ENCODE data around the gene MAPK8IP1. TPM values are rescaled to one million over a fixed set of nuclear protein-coding genes. Genes with fewer than 3 reads are reported as not detected.
"Not testable (repeated sequence)": the region's sequence is repeated elsewhere in the genome, so short reads cannot be mapped to it uniquely, and the experiment has no call there.

Gene MAPK8IP1
- total RNA-seq (ENCODE audit: low replicate concordance) = 3.7 and 11.0 TPM in 2 replicates

DNA sequence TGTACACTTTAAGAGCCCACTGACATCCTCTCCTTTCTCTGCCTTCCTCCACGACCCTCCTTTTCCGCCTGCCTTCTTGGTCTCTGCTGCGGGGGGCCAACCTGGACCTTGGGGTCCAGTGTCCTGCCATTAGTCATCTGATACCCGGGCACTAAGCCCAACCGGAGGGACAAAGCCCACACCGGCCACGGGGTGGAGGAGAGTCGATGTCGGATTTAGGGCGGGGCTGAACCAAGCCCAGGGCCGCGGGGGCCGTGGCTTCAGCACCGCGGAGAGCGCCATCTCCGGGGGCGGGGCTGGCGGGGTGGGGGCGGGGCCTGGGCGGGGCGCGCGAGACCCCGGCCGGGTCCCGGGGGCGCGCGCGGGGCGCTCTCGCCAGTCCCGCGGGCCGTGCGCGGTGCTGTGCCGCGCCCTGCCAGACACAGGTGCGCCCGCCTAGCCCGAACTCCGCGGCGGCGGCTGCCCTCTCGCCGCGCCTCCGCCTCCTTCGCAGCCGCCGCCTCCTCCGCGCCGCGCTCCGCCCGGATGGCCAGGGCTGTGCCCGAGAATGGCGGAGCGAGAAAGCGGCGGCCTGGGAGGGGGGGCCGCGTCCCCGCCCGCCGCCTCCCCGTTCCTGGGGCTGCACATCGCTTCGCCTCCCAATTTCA is at the start of gene MAPK8IP1:
MAPK8IP1 (plus strand) TSS at position 378 of the 647 bp plus-strand sequence; CDS start at position 548, 170 bp downstream.
- peaks cover 4% of the 10 kb centered on the region for H3K36me3 Mint-ChIP-seq
- peak; percentile 94 for DNase-seq (ENCODE audit: low spot score)
- H3K27ac ChIP-seq = no peak within 1 kb of the TSS

GRCh38 chr11:45839204-45839603 is 46.2 kb upstream of the MAPK8IP1 start:
- H3K79me2 ChIP-seq (ENCODE audit: low read depth) = no peaks in the 10 kb centered on the region
- no peaks in the 10 kb centered on the region for H3K36me3 ChIP-seq
- no peak overlapping the region for H3K27ac ChIP-seq
- no peak overlapping the region for H3K9ac ChIP-seq
- H3K4me2 ChIP-seq = no peak overlapping the region
- H3K9me3 Mint-ChIP-seq = peaks cover 4% of the 10 kb centered on the region
- no peaks in the 10 kb centered on the region for H3K4me1 ChIP-seq
- H3F3A ChIP-seq (ENCODE audit: low read depth) = no peaks in the 10 kb centered on the region
- no peak overlapping the region for H3K4me3 ChIP-seq
- no peak overlapping the region for H3K27ac Mint-ChIP-seq
- no peak for DNase-seq (ENCODE audit: low spot score)
- no peaks in the 10 kb centered on the region for H3K36me3 Mint-ChIP-seq
- peaks cover 26% of the 10 kb centered on the region for H3K27me3 ChIP-seq
- H2AFZ ChIP-seq (replicated peaks) = no peak overlapping the region
- H3K4me1 Mint-ChIP-seq = peaks cover 4% of the 10 kb centered on the region
- no peaks in the 10 kb centered on the region for H3K9me3 ChIP-seq (ENCODE audit: low read depth)
- H3K27me3 Mint-ChIP-seq (ENCODE audit: insufficient read depth, low read depth) = peaks cover 6% of the 10 kb centered on the region
- TF ChIP-seq EZH2 (IDR thresholded peaks at IDR 0.05) = no peak
- no peak for TF ChIP-seq EZH2phosphoT487 (IDR thresholded peaks at IDR 0.05)
- TF ChIP-seq, protein P1, sequence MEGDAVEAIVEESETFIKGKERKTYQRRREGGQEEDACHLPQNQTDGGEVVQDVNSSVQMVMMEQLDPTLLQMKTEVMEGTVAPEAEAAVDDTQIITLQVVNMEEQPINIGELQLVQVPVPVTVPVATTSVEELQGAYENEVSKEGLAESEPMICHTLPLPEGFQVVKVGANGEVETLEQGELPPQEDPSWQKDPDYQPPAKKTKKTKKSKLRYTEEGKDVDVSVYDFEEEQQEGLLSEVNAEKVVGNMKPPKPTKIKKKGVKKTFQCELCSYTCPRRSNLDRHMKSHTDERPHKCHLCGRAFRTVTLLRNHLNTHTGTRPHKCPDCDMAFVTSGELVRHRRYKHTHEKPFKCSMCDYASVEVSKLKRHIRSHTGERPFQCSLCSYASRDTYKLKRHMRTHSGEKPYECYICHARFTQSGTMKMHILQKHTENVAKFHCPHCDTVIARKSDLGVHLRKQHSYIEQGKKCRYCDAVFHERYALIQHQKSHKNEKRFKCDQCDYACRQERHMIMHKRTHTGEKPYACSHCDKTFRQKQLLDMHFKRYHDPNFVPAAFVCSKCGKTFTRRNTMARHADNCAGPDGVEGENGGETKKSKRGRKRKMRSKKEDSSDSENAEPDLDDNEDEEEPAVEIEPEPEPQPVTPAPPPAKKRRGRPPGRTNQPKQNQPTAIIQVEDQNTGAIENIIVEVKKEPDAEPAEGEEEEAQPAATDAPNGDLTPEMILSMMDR (IDR thresholded peaks at IDR 0.05) = no peak
- H4K20me1 ChIP-seq (ENCODE audit: low read depth) = no peaks in the 10 kb centered on the region
- H3K4me3 Mint-ChIP-seq = no peak overlapping the region

More for the DNA sequence above, at the start of gene MAPK8IP1:
- peaks cover 40% of the 10 kb centered on the region for H4K20me1 ChIP-seq (ENCODE audit: low read depth)
- no peaks in the 10 kb centered on the region for H3K9me3 ChIP-seq (ENCODE audit: low read depth)
- H3K4me3 ChIP-seq = peak within 1 kb of the TSS; percentile 67
- Mint-ChIP-seq H3K27ac (no peak within 1 kb of the TSS), H3K9me3 (no peaks in the 10 kb centered on the region), H3K4me3 (peak within 1 kb of the TSS; percentile 79), H3K4me1 (peaks cover 9% of the 10 kb centered on the region), H3K27me3 (ENCODE audit: insufficient read depth, low read depth) (peaks cover 11% of the 10 kb centered on the region)
- H3F3A ChIP-seq (ENCODE audit: low read depth) = peaks cover 12% of the 10 kb centered on the region
- H3K36me3 ChIP-seq = no peaks in the 10 kb centered on the region
- no peak for TF ChIP-seq EZH2phosphoT487 (IDR thresholded peaks at IDR 0.05)
- TF ChIP-seq, protein P1 (IDR thresholded peaks at IDR 0.05) = peak; percentile 24
- H3K4me1 ChIP-seq = peaks cover 3% of the 10 kb centered on the region
- H3K9ac ChIP-seq = no peak within 1 kb of the TSS
- peak within 1 kb of the TSS; percentile 91 for H3K4me2 ChIP-seq
- peaks cover 11% of the 10 kb centered on the region for H3K27me3 ChIP-seq
- H3K79me2 ChIP-seq (ENCODE audit: low read depth) = no peaks in the 10 kb centered on the region
- H2AFZ ChIP-seq (replicated peaks) = peak within 1 kb of the TSS; percentile 64

GRCh38 chr11:45840251-45840650 is 45.2 kb upstream of the MAPK8IP1 start:
- not testable (repeated sequence) for H3K4me3 Mint-ChIP-seq; H3K9ac ChIP-seq; H3K9me3 ChIP-seq (ENCODE audit: low read depth); H3K4me1 ChIP-seq; H3K36me3 ChIP-seq; H3K27ac Mint-ChIP-seq; H3K27ac ChIP-seq; H3K4me2 ChIP-seq; H3F3A ChIP-seq (ENCODE audit: low read depth); H3K4me1 Mint-ChIP-seq; H4K20me1 ChIP-seq (ENCODE audit: low read depth); H2AFZ ChIP-seq (replicated peaks); DNase-seq (ENCODE audit: low spot score); H3K4me3 ChIP-seq; H3K36me3 Mint-ChIP-seq; H3K27me3 Mint-ChIP-seq (ENCODE audit: insufficient read depth, low read depth); H3K9me3 Mint-ChIP-seq; H3K79me2 ChIP-seq (ENCODE audit: low read depth)
- H3K27me3 ChIP-seq = peaks cover 36% of the 10 kb centered on the region

DNA sequence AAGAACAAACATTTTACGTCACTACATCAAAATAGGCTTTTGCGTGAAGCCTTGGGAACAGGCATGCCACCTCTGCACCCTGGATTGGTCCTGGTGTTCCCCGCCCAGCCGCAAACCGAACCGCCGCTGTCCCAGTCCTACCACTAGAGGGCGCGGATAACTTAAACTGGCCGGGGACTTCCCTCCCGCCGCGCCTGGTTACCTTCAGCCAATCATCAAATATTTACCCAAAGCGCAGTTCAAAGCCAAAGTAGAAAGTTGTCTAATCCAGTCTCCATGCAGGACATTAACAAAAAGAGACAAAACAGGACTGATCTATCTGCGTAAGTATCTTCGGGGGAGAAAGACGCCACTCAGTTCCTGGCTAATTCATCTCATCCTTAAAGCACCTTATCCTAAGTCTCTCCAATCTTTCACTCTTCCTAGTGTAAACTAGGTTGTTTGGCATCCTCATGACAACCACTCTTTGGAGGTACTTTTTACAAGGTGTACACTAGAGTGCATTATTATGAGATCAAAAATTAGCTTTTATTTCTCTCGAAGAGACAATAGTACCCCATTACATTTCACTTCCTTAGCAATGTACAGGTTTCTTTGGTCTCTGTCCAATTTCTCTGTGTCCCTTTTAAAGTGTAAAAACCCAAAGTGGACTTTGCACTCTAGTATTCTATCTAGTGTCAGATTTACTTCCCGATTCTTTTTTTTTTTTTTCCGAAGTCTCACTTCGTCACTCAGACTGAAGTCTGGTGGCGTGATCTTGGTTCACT is 42.1 kb upstream of the MAPK8IP1 start:
- peaks cover 39% of the 10 kb centered on the region for H3K27me3 ChIP-seq
- H3K4me2 ChIP-seq = no peak overlapping the region
- H3K4me3 ChIP-seq = no peak overlapping the region
- no peaks in the 10 kb centered on the region for H3K36me3 Mint-ChIP-seq
- H3K36me3 ChIP-seq = no peaks in the 10 kb centered on the region
- H3K9me3 Mint-ChIP-seq = no peaks in the 10 kb centered on the region
- peaks cover 8% of the 10 kb centered on the region for H4K20me1 ChIP-seq (ENCODE audit: low read depth)
- H3K9ac ChIP-seq = no peak overlapping the region
- H3K4me1 Mint-ChIP-seq = peaks cover 9% of the 10 kb centered on the region
- no peak overlapping the region for H3K27ac Mint-ChIP-seq
- peak; percentile 91 for DNase-seq (ENCODE audit: low spot score)
- peaks cover 3% of the 10 kb centered on the region for H3K4me1 ChIP-seq
- H3K4me3 Mint-ChIP-seq = peak overlapping the region; percentile 44
- peaks cover 9% of the 10 kb centered on the region for H3K27me3 Mint-ChIP-seq (ENCODE audit: insufficient read depth, low read depth)
- H2AFZ ChIP-seq (replicated peaks) = no peak overlapping the region
- TF ChIP-seq EZH2phosphoT487 (IDR thresholded peaks at IDR 0.05) (no peak), EZH2 (IDR thresholded peaks at IDR 0.05) (peak; percentile 48)
- TF ChIP-seq, protein P1 (IDR thresholded peaks at IDR 0.05) = peak; percentile 93
- H3K27ac ChIP-seq = no peak overlapping the region
- no peaks in the 10 kb centered on the region for H3K9me3 ChIP-seq (ENCODE audit: low read depth)
- no peaks in the 10 kb centered on the region for H3F3A ChIP-seq (ENCODE audit: low read depth)
- peaks cover 6% of the 10 kb centered on the region for H3K79me2 ChIP-seq (ENCODE audit: low read depth)

Measured in neural progenitor cell (in vitro differentiated cells).